K562 (cell line): Measurements from ENCODE around the gene FN3K. TPM values are rescaled to one million over a fixed set of nuclear protein-coding genes. Genes with fewer than 3 reads are reported as not detected.
A peak's percentile ranks its signal among the peaks of the same experiment; 100 is the strongest.

ENCODE experiments used
- ARID1B ChIP-seq: fragments of 450-650 bp; IDR thresholded peaks from 2 replicates; pipeline ENCODE4 v1.6.1; 2016; ENCODE audit warnings: antibody characterized with exemption, mild to moderate bottlenecking, inconsistent platforms
- BRF1 ChIP-seq: IDR thresholded peaks from 3 replicates; pipeline ENCODE4 v1.6.1; 2011; ENCODE audit warnings: borderline replicate concordance, mild to moderate bottlenecking; ENCODE audit not compliant: insufficient read length; ENCODE audit errors: extremely low read depth
- E2F3 ChIP-seq: fragments of 250-450 bp; sonication (Bioruptor Pico); IDR thresholded peaks from 2 replicates; pipeline ENCODE4 v1.4.0; 2020; ENCODE audit warnings: mild to moderate bottlenecking
- FOXM1 ChIP-seq, 2 experiments: fragments of 450-650 bp in 1 of 2; sonication (generic) in 1 of 2; formaldehyde crosslinking in 1 of 2; IDR thresholded peaks; 2 replicates each; pipeline versions ENCODE4 v1.6.1 to v1.9.0; 2017 to 2022; ENCODE audit warnings: low read depth in 2 of 2, mild to moderate bottlenecking in 2 of 2, missing genetic modification reagents in 1 of 2, moderate library complexity in 1 of 2
- HOXB6 ChIP-seq: fragments of 250-450 bp; sonication (Bioruptor Pico); IDR thresholded peaks from 2 replicates; pipeline ENCODE4 v1.5.1; 2022; ENCODE audit warnings: mild to moderate bottlenecking, borderline replicate concordance
- MIER1 ChIP-seq: fragments of 450-650 bp; IDR thresholded peaks from 2 replicates; pipeline ENCODE4 v1.6.1; 2016; ENCODE audit warnings: antibody characterized with exemption, mild to moderate bottlenecking, low read depth
- POLR2G ChIP-seq: fragments of 200-400 bp; formaldehyde crosslinking; IDR thresholded peaks from 2 replicates; pipeline ENCODE4 v1.6.1; 2017; ENCODE audit warnings: low read depth, mild to moderate bottlenecking, antibody characterized with exemption, low read length, moderate library complexity
- RBFOX2 ChIP-seq: fragments of 200-400 bp; formaldehyde crosslinking; IDR thresholded peaks from 2 replicates; pipeline ENCODE4 v1.6.1; 2017; ENCODE audit warnings: low read depth, mild to moderate bottlenecking, low read length, moderate library complexity
- REST ChIP-seq, 2 experiments: fragments of 450-650 bp; formaldehyde crosslinking in 1 of 2; IDR thresholded peaks; 2 replicates each; pipeline versions ENCODE4 v1.4.0 to v1.6.1; 2014 to 2020; ENCODE audit warnings: mild to moderate bottlenecking in 2 of 2, borderline replicate concordance in 1 of 2, low read depth in 1 of 2
- SAFB ChIP-seq: fragments of 200-400 bp; formaldehyde crosslinking; IDR thresholded peaks from 2 replicates; pipeline ENCODE4 v1.6.1; 2017; ENCODE audit warnings: low read depth, low read length, borderline replicate concordance
- SMAD2 ChIP-seq: fragments of 150-350 bp; IDR thresholded peaks from 2 replicates; pipeline ENCODE4 v1.6.1; 2014; ENCODE audit warnings: low read depth, mild to moderate bottlenecking, low read length
- TEAD4 ChIP-seq, 2 experiments: sonication (generic) in 1 of 2; formaldehyde crosslinking in 1 of 2; IDR thresholded peaks; 2 replicates each; pipeline versions ENCODE4 v1.6.1 to v1.8.0; 2012 to 2022; ENCODE audit warnings: borderline replicate concordance in 1 of 2, inconsistent platforms in 1 of 2, low read length in 1 of 2, mild to moderate bottlenecking in 1 of 2, missing genetic modification reagents in 1 of 2
- ZBTB17 ChIP-seq: fragments of 450-650 bp; formaldehyde crosslinking; IDR thresholded peaks from 2 replicates; pipeline ENCODE4 v1.4.0; 2020; ENCODE audit warnings: mild to moderate bottlenecking
- ZBTB9 ChIP-seq: fragments of 450-650 bp; formaldehyde crosslinking; IDR thresholded peaks from 2 replicates; pipeline ENCODE4 v1.4.0; 2020; ENCODE audit warnings: mild to moderate bottlenecking, moderate library complexity
- ZNF282 ChIP-seq: sonication (generic); formaldehyde crosslinking; IDR thresholded peaks from 2 replicates; pipeline ENCODE4 v1.8.1; 2023; ENCODE audit warnings: missing genetic modification reagents
- ZNF384 ChIP-seq: IDR thresholded peaks from 2 replicates; pipeline ENCODE4 v1.6.1; 2012; ENCODE audit warnings: low read depth, low read length, improper control_type of control experiment
- ZNF76 ChIP-seq: fragments of 250-450 bp; sonication (Bioruptor Pico); IDR thresholded peaks from 2 replicates; pipeline ENCODE4 v1.4.0; 2020; ENCODE audit warnings: mild to moderate bottlenecking, moderate library complexity, borderline replicate concordance
- polyA plus RNA-seq, 8 experiments: library from polyadenylated mRNA; depleted of rRNA in 4 of 8; stranded (reverse) in 5 of 8; unstranded in 3 of 8; fragments of >200 nt; fragmentation: Nextera tagmentation in 2 of 8; fragmentation: Illumina TruSeq in 1 of 8; extraction: Ambion mirVana in 2 of 8; extraction: Trizol in 1 of 8; gene quantifications; 2 replicates each; pipeline versions ENCODE4 v1.2.1 to v1.2.3, GENCODE V29; 2011 to 2014; ENCODE audit warnings: inconsistent platforms in 1 of 8, missing spikeins in 1 of 8
- total RNA-seq, 7 experiments: library from RNA; depleted of rRNA in 6 of 7; stranded (reverse); fragments of >200 nt in 6 of 7; fragmentation: Illumina TruSeq in 2 of 7; extraction: Trizol in 2 of 7; gene quantifications; 2 replicates each; pipeline versions ENCODE4 v1.2.1 to v1.2.3, GENCODE V29; 2011 to 2021; ENCODE audit warnings: low replicate concordance in 1 of 7

FN3K gene
- total and polyA plus RNA-seq, 9 of the 15 experiments (the other 6 are each of a cell fraction or from before 2014, with no cell fraction given), result 0.08 to 22.7 (median 3.8) TPM

- TF ChIP-seq TEAD4 (IDR thresholded peaks at IDR 0.05; ENCODE audit: low read length) (no peak), TEAD4 (CRISPR knock-in tag; IDR thresholded peaks at IDR 0.05; ENCODE audit: borderline replicate concordance) (peak; percentile 88), RBFOX2 (peak; percentile 80), ZNF76 (CRISPR knock-in tag) (0 out of 2 replicates have a peak, but pooled peaks have one; percentile 23), HOXB6 (CRISPR knock-in tag) (no peak), BRF1 (no peak), SMAD2 (no peak), SAFB (peak; percentile 94), ZBTB17 (CRISPR knock-in tag) (0 out of 2 replicates have a peak, but pooled peaks have one; percentile 80), ZNF384 (no peak), FOXM1 (IDR thresholded peaks at IDR 0.05; ENCODE audit: low read depth) (no peak), FOXM1 (CRISPR knock-in tag; IDR thresholded peaks at IDR 0.05; ENCODE audit: low read depth) (no peak), ZBTB9 (peak; percentile 63; the same call in 1 of the 2 replicates), ZNF282 (CRISPR knock-in tag) (peak; percentile 44; the same call in 1 of the 2 replicates), E2F3 (CRISPR knock-in tag) (peak; percentile 82; the same call in 1 of the 2 replicates), REST (IDR thresholded peaks at IDR 0.05; ENCODE audit: borderline replicate concordance) (0 out of 2 replicates have a peak, but pooled peaks have one; percentile 23), REST (CRISPR knock-in tag; IDR thresholded peaks at IDR 0.05; ENCODE audit: low read depth) (peak; percentile 59; the same call in 1 of the 2 replicates), MIER1 (no peak), POLR2G (peak; percentile 87), ARID1B (no peak)
These were observed 16.4 kb downstream of the FN3K start, which contains the start of gene TBCD (continued) for GRCh38 chr17:82751571-82752370.
